DND-41 (cell line): ENCODE data around the gene FOXL1.

Experiments used
- ATAC-seq: fragments of 200-7000 bp; cut with Tn5 transposase; 3 replicates; pipeline ENCODE4 v1.9.1; 2021; ENCODE audit warnings: low read depth; ENCODE audit not compliant: insufficient read depth
- DNase-seq: peaks from one replicate; pipeline ENCODE4 v3.0.0-alpha.2; 2020
- H2AFZ ChIP-seq: 2 replicates; pipeline ENCODE4 v1.6.0; 2012; ENCODE audit warnings: low read depth, low read length
- H3K27ac ChIP-seq: 2 replicates; pipeline ENCODE4 v1.5.1; 2012; ENCODE audit warnings: low read length, inconsistent platforms
- H3K27me3 ChIP-seq: fragments of 200-600 bp; sonication (generic); 2 replicates; pipeline ENCODE4 v1.6.0; 2012; ENCODE audit warnings: low read length, mild to moderate bottlenecking, inconsistent platforms; ENCODE audit not compliant: insufficient read depth, poor library complexity
- H3K36me3 ChIP-seq: 2 replicates; pipeline ENCODE4 v1.5.1; 2012; ENCODE audit warnings: low read length, inconsistent platforms; ENCODE audit not compliant: insufficient read depth
- H3K4me1 ChIP-seq: 2 replicates; pipeline ENCODE4 v1.5.1; 2012; ENCODE audit warnings: mild to moderate bottlenecking, low read length; ENCODE audit not compliant: insufficient read depth
- H3K4me2 ChIP-seq: 2 replicates; pipeline ENCODE4 v1.6.0; 2012; ENCODE audit warnings: mild to moderate bottlenecking, moderate library complexity, low read length, inconsistent platforms; ENCODE audit not compliant: insufficient read depth
- H3K4me3 ChIP-seq, 2 experiments: fragments of 200-600 bp in 1 of 2; shearing (Covaris generic) in 1 of 2; 2 replicates each; pipeline ENCODE4 v1.5.1; 2012 to 2016; ENCODE audit warnings: inconsistent platforms in 2 of 2, low read length in 2 of 2, mild to moderate bottlenecking in 2 of 2, low read depth in 1 of 2, moderate library complexity in 1 of 2
- H3K79me2 ChIP-seq: 2 replicates; pipeline ENCODE4 v1.6.0; 2012; ENCODE audit warnings: low read length, inconsistent platforms; ENCODE audit not compliant: insufficient read depth
- H3K9ac ChIP-seq: 2 replicates; pipeline ENCODE4 v1.6.0; 2012; ENCODE audit warnings: low read depth, mild to moderate bottlenecking, inconsistent platforms, low read length, moderate library complexity
- H3K9me3 ChIP-seq: 2 replicates; pipeline ENCODE4 v1.5.1; 2012; ENCODE audit warnings: low read length, moderate library complexity, mild to moderate bottlenecking, inconsistent platforms; ENCODE audit not compliant: insufficient read depth, severe bottlenecking
- H4K20me1 ChIP-seq: 2 replicates; pipeline ENCODE4 v1.6.0; 2012; ENCODE audit warnings: low read length; ENCODE audit not compliant: insufficient read depth
- EZH2 ChIP-seq: IDR thresholded peaks from 3 replicates; pipeline ENCODE4 v1.6.1; 2012; ENCODE audit warnings: borderline replicate concordance, low read depth, mild to moderate bottlenecking, moderate library complexity, low read length, inconsistent platforms; ENCODE audit not compliant: severe bottlenecking
- TF ChIP-seq, protein P1 (sequence below): IDR thresholded peaks from 2 replicates; pipeline ENCODE4 v1.5.1; 2012; ENCODE audit warnings: borderline replicate concordance, low read length, moderate library complexity, mild to moderate bottlenecking; ENCODE audit not compliant: poor library complexity, severe bottlenecking; ENCODE audit errors: extremely low read depth

Gene FOXL1

DNA sequence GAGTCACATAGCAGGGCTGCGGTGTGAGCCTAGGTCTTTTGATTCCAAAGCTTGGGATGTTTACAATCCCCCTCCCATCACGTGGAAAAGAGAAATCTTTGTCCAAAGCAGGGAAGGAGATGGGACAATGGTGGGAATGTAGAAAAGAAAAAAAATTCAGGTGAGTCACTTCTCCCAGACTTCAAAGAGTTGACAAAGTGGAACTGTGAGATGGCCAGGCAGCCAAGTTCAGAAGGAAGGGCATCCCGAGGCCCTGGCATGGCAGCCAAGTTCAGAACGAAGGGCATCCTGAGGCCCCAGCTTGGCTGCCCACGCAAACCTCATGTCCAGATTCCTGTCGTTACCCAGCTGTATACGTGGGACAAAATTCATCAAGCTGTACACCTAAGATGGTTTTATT is 47.5 kb downstream of the FOXL1 start:
- Histone ChIP-seq H3K4me3 (no peak overlapping the region), H3K4me1 (no peaks in the 10 kb centered on the region), H4K20me1 (0 out of 2 replicates have a peak, but pooled peaks cover 2% of the 10 kb centered on the region), H3K79me2 (no peaks in the 10 kb centered on the region), H3K4me2 (no peak overlapping the region), H3K9me3 (no peaks in the 10 kb centered on the region), H2AFZ (no peak overlapping the region), H3K27me3 (peaks cover 7% of the 10 kb centered on the region), H3K9ac (no peak overlapping the region), H3K27ac (no peak overlapping the region), H3K36me3 (no peaks in the 10 kb centered on the region)
- DNase-seq (no peak), ATAC-seq (no peak)
- TF ChIP-seq, protein P1, sequence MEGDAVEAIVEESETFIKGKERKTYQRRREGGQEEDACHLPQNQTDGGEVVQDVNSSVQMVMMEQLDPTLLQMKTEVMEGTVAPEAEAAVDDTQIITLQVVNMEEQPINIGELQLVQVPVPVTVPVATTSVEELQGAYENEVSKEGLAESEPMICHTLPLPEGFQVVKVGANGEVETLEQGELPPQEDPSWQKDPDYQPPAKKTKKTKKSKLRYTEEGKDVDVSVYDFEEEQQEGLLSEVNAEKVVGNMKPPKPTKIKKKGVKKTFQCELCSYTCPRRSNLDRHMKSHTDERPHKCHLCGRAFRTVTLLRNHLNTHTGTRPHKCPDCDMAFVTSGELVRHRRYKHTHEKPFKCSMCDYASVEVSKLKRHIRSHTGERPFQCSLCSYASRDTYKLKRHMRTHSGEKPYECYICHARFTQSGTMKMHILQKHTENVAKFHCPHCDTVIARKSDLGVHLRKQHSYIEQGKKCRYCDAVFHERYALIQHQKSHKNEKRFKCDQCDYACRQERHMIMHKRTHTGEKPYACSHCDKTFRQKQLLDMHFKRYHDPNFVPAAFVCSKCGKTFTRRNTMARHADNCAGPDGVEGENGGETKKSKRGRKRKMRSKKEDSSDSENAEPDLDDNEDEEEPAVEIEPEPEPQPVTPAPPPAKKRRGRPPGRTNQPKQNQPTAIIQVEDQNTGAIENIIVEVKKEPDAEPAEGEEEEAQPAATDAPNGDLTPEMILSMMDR = no peak
- no peak for TF ChIP-seq EZH2

DNA sequence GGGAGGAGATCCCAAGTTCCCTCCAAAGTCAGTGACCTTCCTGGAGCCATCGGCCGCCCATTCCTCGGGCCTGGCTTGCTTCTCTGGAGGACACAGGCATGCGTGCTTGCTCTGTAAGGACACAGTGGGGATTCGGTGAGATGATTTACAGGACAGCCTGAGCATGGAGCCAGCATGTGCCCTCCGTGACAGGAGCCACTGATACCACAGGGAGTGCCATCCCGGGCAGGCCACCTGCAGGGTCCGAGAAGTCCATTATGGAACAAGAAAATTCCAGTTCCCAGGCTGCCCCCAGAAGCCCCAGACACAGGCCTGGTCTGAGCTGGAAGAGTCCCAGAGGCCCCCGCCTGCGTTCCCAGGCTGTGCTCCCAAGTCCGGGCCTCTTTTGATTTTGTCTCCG is 47.9 kb downstream of the FOXL1 start:
- Histone ChIP-seq H3K4me1 (no peaks in the 10 kb centered on the region), H3K36me3 (no peaks in the 10 kb centered on the region), H3K4me3 (no peak overlapping the region), H2AFZ (no peak overlapping the region), H3K79me2 (no peaks in the 10 kb centered on the region), H3K9me3 (no peaks in the 10 kb centered on the region), H3K9ac (no peak overlapping the region), H3K27ac (no peak overlapping the region), H3K4me2 (no peak overlapping the region), H3K27me3 (peaks cover 7% of the 10 kb centered on the region), H4K20me1 (0 out of 2 replicates have a peak, but pooled peaks cover 2% of the 10 kb centered on the region)
- TF ChIP-seq, protein P1 = no peak
- no peak for TF ChIP-seq EZH2
- ATAC-seq (no peak), DNase-seq (no peak)

DNA sequence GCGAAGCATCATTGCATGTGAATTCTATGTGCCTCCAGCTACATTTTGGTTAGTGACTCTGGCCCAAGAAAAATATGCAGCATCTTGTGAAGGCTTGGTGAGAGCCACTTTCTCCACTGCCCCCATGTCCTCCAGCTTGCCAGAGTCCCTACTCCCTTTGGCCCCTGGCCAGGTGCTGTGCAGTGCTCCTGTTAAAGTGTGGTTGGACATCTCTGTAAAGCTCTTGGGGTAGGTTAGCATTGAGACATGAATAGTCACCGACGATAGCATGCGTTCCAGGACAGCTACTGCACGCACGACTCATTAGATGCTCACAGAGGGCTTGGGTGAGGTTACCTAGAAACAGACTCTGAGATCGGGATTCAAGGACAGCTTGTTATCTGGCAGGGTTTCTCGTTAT is 48.6 kb downstream of the FOXL1 start:
- Histone ChIP-seq H3K4me1 (no peaks in the 10 kb centered on the region), H3K4me2 (no peak overlapping the region), H3K4me3 (no peak overlapping the region), H2AFZ (no peak overlapping the region), H3K27ac (no peak overlapping the region), H3K9me3 (no peaks in the 10 kb centered on the region), H3K79me2 (no peaks in the 10 kb centered on the region), H4K20me1 (0 out of 2 replicates have a peak, but pooled peaks cover 2% of the 10 kb centered on the region), H3K36me3 (no peaks in the 10 kb centered on the region), H3K27me3 (peaks cover 3% of the 10 kb centered on the region), H3K9ac (no peak overlapping the region)
- ATAC-seq (no peak), DNase-seq (no peak)
- TF ChIP-seq EZH2 = no peak
- TF ChIP-seq, protein P1 = no peak

DNA sequence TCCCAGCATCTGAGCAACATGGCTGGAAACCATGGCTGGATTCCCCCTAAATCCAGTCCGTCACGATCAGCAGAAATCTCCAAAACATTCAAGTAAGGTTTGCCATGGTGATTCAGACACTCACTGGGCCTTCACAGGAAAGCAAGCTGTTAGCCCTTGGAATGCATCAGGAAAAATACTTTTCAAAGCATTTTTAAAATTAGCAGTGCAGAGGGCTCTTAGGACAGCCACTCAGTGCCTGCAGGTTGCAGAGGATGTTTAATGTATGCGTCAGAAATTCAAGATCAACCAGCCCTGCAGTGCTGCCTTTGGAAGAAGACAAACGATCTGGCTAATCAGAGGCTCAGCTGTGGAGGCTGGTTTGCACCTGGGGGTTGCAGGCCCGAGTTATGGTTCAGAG is 50.3 kb downstream of the FOXL1 start:
- Histone ChIP-seq H3K79me2 (no peaks in the 10 kb centered on the region), H3K4me1 (no peaks in the 10 kb centered on the region), H3K9ac (no peak overlapping the region), H3K36me3 (no peaks in the 10 kb centered on the region), H3K4me2 (no peak overlapping the region), H3K9me3 (no peaks in the 10 kb centered on the region), H4K20me1 (0 out of 2 replicates have a peak, but pooled peaks cover 2% of the 10 kb centered on the region), H3K27me3 (peaks cover 3% of the 10 kb centered on the region), H2AFZ (no peak overlapping the region), H3K27ac (no peak overlapping the region), H3K4me3 (no peak overlapping the region)
- no peak for TF ChIP-seq EZH2
- TF ChIP-seq, protein P1 = no peak
- ATAC-seq (no peak), DNase-seq (no peak)
